Sigmoid colon (tissue), 4 donors: ENCODE results near the gene CHPF.

Experiments
- POLR2A ChIP-seq, 2 donors: fragments of 450-650 bp; IDR thresholded peaks; one replicate each; pipeline ENCODE4 v1.6.1; 2016; ENCODE audit warnings: antibody characterized with exemption in 2 of 2, mild to moderate bottlenecking in 2 of 2, moderate library complexity in 2 of 2
- POLR2AphosphoS5 ChIP-seq, 4 donors: sonication (generic); formaldehyde crosslinking; IDR thresholded peaks; one replicate each; pipeline ENCODE4 v1.6.1; 2017; ENCODE audit warnings: antibody characterized with exemption in 4 of 4
- TF ChIP-seq, protein P1 (sequence below), 4 experiments: fragments of 450-650 bp in 3 of 4; fragments of 200-600 bp in 1 of 4; IDR thresholded peaks; one replicate each; pipeline ENCODE4 v1.5.1; 2016 to 2019; ENCODE audit warnings: antibody characterized with exemption in 4 of 4, mild to moderate bottlenecking in 3 of 4, moderate library complexity in 2 of 4

- TF ChIP-seq, protein P1, sequence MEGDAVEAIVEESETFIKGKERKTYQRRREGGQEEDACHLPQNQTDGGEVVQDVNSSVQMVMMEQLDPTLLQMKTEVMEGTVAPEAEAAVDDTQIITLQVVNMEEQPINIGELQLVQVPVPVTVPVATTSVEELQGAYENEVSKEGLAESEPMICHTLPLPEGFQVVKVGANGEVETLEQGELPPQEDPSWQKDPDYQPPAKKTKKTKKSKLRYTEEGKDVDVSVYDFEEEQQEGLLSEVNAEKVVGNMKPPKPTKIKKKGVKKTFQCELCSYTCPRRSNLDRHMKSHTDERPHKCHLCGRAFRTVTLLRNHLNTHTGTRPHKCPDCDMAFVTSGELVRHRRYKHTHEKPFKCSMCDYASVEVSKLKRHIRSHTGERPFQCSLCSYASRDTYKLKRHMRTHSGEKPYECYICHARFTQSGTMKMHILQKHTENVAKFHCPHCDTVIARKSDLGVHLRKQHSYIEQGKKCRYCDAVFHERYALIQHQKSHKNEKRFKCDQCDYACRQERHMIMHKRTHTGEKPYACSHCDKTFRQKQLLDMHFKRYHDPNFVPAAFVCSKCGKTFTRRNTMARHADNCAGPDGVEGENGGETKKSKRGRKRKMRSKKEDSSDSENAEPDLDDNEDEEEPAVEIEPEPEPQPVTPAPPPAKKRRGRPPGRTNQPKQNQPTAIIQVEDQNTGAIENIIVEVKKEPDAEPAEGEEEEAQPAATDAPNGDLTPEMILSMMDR (IDR thresholded peaks at IDR 0.05): no peak
- TF ChIP-seq POLR2A (IDR thresholded peaks at IDR 0.05) (no peak), POLR2AphosphoS5 (IDR thresholded peaks at IDR 0.05) (no peak)
Measured at GRCh38 chr2:219526320-219527075, 17.1 kb downstream of the CHPF start.
